ENCODE measurements around the gene RNF208. TPM values are rescaled to one million over a fixed set of nuclear protein-coding genes. Genes with fewer than 3 reads are reported as not detected.
A peak's percentile ranks its signal among the peaks of the same experiment; 100 is the strongest.

The RNF208 gene
- total and polyA plus RNA-seq, 9 of the 15 experiments (the other 6 are each of a cell fraction or from before 2014, with no cell fraction given), result 0.15 to 6.9 (median 0.50) TPM; not detected in 2

GRCh38 chr9:137201205-137201868 lies 20.7 kb downstream of the RNF208 start (continued):
- TF ChIP-seq SIN3B (IDR thresholded peaks at IDR 0.05; ENCODE audit: low read depth) (peak; percentile 48; the same call in 1 of the 2 replicates), NRF1 (conservative IDR thresholded peaks at IDR 0.05 in 1 of 2, IDR thresholded peaks at IDR 0.05 in 1 of 2) (peak; percentile 17 to 55), E4F1 (CRISPR knock-in tag; IDR thresholded peaks at IDR 0.05; ENCODE audit: borderline replicate concordance) (no peak), CTCF (IDR thresholded peaks at IDR 0.05 in 2 of 3, conservative IDR thresholded peaks at IDR 0.05 in 1 of 3; ENCODE audit: insufficient read depth in 2 of 3, low read depth in 1 of 3, low read length in 3 of 3) (no peak), CREM (IDR thresholded peaks at IDR 0.05; ENCODE audit: low read depth) (no peak), ASH1L (IDR thresholded peaks at IDR 0.05; ENCODE audit: borderline replicate concordance, low read depth, partially characterized antibody) (no peak), ZKSCAN8 (CRISPR knock-in tag; IDR thresholded peaks at IDR 0.05) (no peak), EHMT2 (IDR thresholded peaks at IDR 0.05) (no peak), ZBTB33 (CRISPR knock-in tag; IDR thresholded peaks at IDR 0.05) (no peak), RBBP5 (IDR thresholded peaks at IDR 0.05; ENCODE audit: borderline replicate concordance, insufficient read depth, low read length, poor library complexity, severe bottlenecking) (peak; percentile 56), ZNF592 (IDR thresholded peaks at IDR 0.05) (no peak), USF1 (CRISPR knock-in tag; IDR thresholded peaks at IDR 0.05) (no peak), CBFA2T2 (conservative IDR thresholded peaks at IDR 0.05) (no peak), THRAP3 (IDR thresholded peaks at IDR 0.05; ENCODE audit: borderline replicate concordance) (no peak)

All from K562 (cell line).